ENCODE results near the gene NHLRC1. TPM values are rescaled to one million over a fixed set of nuclear protein-coding genes. Genes with fewer than 3 reads are reported as not detected.

The NHLRC1 gene
- total and polyA plus RNA-seq, 2 of the 13 experiments (the other 11 are each of a cell fraction or from before 2014, with no cell fraction given), result 0.04 to 0.11 TPM

- TF ChIP-seq ZNF589 (CRISPR knock-in tag; conservative IDR thresholded peaks at IDR 0.05) (no peak), ZNF337 (CRISPR knock-in tag; IDR thresholded peaks at IDR 0.05; ENCODE audit: borderline replicate concordance, low read depth) (no peak), ZNF510 (CRISPR knock-in tag; IDR thresholded peaks at IDR 0.05; ENCODE audit: low read depth) (no peak), AKNA (CRISPR knock-in tag; IDR thresholded peaks at IDR 0.05; ENCODE audit: borderline replicate concordance) (0 out of 2 replicates have a peak, but pooled peaks have one; percentile 34), HMGA1 (CRISPR knock-in tag; conservative IDR thresholded peaks at IDR 0.05) (no peak), ZBTB7B (CRISPR knock-in tag; IDR thresholded peaks at IDR 0.05) (no peak), XBP1 (CRISPR knock-in tag; IDR thresholded peaks at IDR 0.05) (no peak; the same call in 1 of the 2 replicates), ZNF235 (CRISPR knock-in tag; IDR thresholded peaks at IDR 0.05; ENCODE audit: borderline replicate concordance) (no peak; the same call in 1 of the 2 replicates), ZNF232 (CRISPR knock-in tag; IDR thresholded peaks at IDR 0.05; ENCODE audit: borderline replicate concordance) (peak; percentile 84; the same call in 1 of the 2 replicates), DMAP1 (CRISPR knock-in tag; IDR thresholded peaks at IDR 0.05) (no peak; the same call in 1 of the 2 replicates), SMAD1 (CRISPR knock-in tag; IDR thresholded peaks at IDR 0.05; ENCODE audit: borderline replicate concordance, low read depth) (peak; percentile 68; the same call in 1 of the 2 replicates), KDM5B (CRISPR knock-in tag; IDR thresholded peaks at IDR 0.05; ENCODE audit: borderline replicate concordance) (peak; percentile 76; the same call in 1 of the 2 replicates), NR1H2 (CRISPR knock-in tag; IDR thresholded peaks at IDR 0.05; ENCODE audit: borderline replicate concordance, low read depth) (0 out of 2 replicates have a peak, but pooled peaks have one; percentile 36), BHLHE40 (IDR thresholded peaks at IDR 0.05; ENCODE audit: low read length) (0 out of 2 replicates have a peak, but pooled peaks have one; percentile 7), ZBTB34 (CRISPR knock-in tag; IDR thresholded peaks at IDR 0.05) (0 out of 2 replicates have a peak, but pooled peaks have one; percentile 10), STAT6 (CRISPR knock-in tag; IDR thresholded peaks at IDR 0.05; ENCODE audit: borderline replicate concordance) (0 out of 2 replicates have a peak, but pooled peaks have one; percentile 83), ARID2 (CRISPR knock-in tag; IDR thresholded peaks at IDR 0.05; ENCODE audit: borderline replicate concordance) (no peak), HOXA5 (CRISPR knock-in tag; IDR thresholded peaks at IDR 0.05) (peak; percentile 36; the same call in 1 of the 2 replicates), AHR (CRISPR knock-in tag; IDR thresholded peaks at IDR 0.05) (no peak), ZNF143 (CRISPR knock-in tag; IDR thresholded peaks at IDR 0.05) (no peak), FLYWCH1 (CRISPR knock-in tag; IDR thresholded peaks at IDR 0.05) (no peak), ZNF282 (IDR thresholded peaks at IDR 0.05; ENCODE audit: partially characterized antibody) (no peak)
These were observed 33.5 kb upstream of the NHLRC1 start (continued) for GRCh38 chr6:18155864-18156421.
